ENCODE data around the gene PSG6. TPM values are rescaled to one million over a fixed set of nuclear protein-coding genes. Genes with fewer than 3 reads are reported as not detected.
"Not testable (repeated sequence)": the region's sequence is repeated elsewhere in the genome, so short reads cannot be mapped to it uniquely, and the experiment has no call there.

Gene PSG6
- total RNA-seq, 2 experiments from 2014 or later: 0.06 TPM; not detected in 1

DNA sequence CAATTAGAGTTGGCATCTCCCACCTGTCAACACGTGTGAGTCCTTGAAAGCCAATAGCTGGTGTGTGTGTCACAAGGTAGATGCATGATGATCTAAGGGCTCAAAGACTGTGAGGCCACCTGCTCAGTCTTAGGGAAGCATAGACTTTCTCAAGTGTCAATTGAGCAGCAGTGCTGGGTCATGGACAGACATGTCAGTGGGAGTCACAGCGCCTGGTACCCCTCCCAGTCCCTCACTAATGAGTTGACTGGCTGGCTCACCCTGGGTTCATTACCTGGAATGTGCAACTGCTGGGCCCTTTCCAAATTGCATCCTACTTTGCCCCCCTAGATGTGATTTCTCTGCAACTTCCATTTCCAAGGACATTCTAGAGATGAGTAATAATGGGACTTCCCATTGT is 9.1 kb upstream of the PSG6 start:
- ChIA-PET POLR2A (no interaction called here), CTCF (ENCODE audit: unreplicated experiment) (no interaction called here)
- H3K79me2 ChIP-seq (ENCODE audit: insufficient read depth, low read depth, low read length): no peaks in the 10 kb centered on the region
- H3K27ac ChIP-seq (ENCODE audit: low read depth, low read length, poor library complexity, severe bottlenecking): no peak overlapping the region
- no TSS peak for BruUV-seq (replicated peaks)
- no peaks in the 10 kb centered on the region for H4K20me1 ChIP-seq (ENCODE audit: insufficient read depth, low read length)
- TF ChIP-seq CTCF (conservative IDR thresholded peaks at IDR 0.05; ENCODE audit: low read length): no peak
- no peak for TF ChIP-seq EZH2phosphoT487 (IDR thresholded peaks at IDR 0.05; ENCODE audit: borderline replicate concordance, low read depth, low read length)
- no peak overlapping the region for H3K4me2 ChIP-seq (ENCODE audit: low read length)
- H3K36me3 ChIP-seq (ENCODE audit: insufficient read depth, low read length): no peaks in the 10 kb centered on the region
- intact Hi-C loops (cut with micrococcal nuclease; ENCODE audit: unreplicated experiment): no loop called here
- no peak for DNase-seq (ENCODE audit: low spot score)
- H3K9me2 ChIP-seq (ENCODE audit: insufficient read depth, low read length): no peaks in the 10 kb centered on the region
- no peaks in the 10 kb centered on the region for H3K9me3 ChIP-seq (ENCODE audit: low read length)
- no peak overlapping the region for H2AFZ ChIP-seq (ENCODE audit: low read length)
- no peak overlapping the region for H3K4me3 ChIP-seq (ENCODE audit: low read depth, low read length, poor library complexity, severe bottlenecking)
- no peaks in the 10 kb centered on the region for H3K4me1 ChIP-seq (ENCODE audit: insufficient read depth, low read length, poor library complexity, severe bottlenecking)

DNA sequence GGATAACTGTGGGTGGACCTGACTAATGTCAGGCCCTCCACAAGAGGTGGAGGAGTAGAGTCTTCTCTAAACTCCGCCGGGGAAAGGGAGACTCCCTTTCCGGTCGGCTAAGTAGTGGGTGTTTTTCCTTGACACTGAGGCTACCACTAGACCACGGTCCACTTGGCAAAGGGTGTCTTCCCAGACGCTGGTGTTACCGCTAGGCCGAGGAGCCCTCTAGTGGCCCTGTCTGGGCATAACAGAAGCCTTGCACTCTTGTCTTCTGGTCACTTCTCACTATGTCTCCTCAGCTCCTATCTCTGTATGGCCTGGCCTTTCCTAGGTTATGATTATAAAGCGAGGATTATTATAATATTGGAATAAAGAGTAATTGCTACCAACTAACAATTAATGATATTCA is 5.4 kb upstream of the PSG6 start:
- CTCF ChIA-PET (ENCODE audit: unreplicated experiment); H3K27ac ChIP-seq (ENCODE audit: low read depth, low read length, poor library complexity, severe bottlenecking); BruUV-seq (replicated peaks); H4K20me1 ChIP-seq (ENCODE audit: insufficient read depth, low read length); POLR2A ChIA-PET; H3K36me3 ChIP-seq (ENCODE audit: insufficient read depth, low read length); H3K79me2 ChIP-seq (ENCODE audit: insufficient read depth, low read depth, low read length); H2AFZ ChIP-seq (ENCODE audit: low read length); H3K4me1 ChIP-seq (ENCODE audit: insufficient read depth, low read length, poor library complexity, severe bottlenecking); H3K9me2 ChIP-seq (ENCODE audit: insufficient read depth, low read length); intact Hi-C loops (cut with micrococcal nuclease; ENCODE audit: unreplicated experiment); H3K9me3 ChIP-seq (ENCODE audit: low read length); H3K4me3 ChIP-seq (ENCODE audit: low read depth, low read length, poor library complexity, severe bottlenecking); H3K4me2 ChIP-seq (ENCODE audit: low read length): not testable (repeated sequence)
- TF ChIP-seq CTCF (conservative IDR thresholded peaks at IDR 0.05; ENCODE audit: low read length): peak; percentile 77
- peak; percentile 43 for DNase-seq (ENCODE audit: low spot score)

GRCh38 chr19:42920971-42921370 is 3.3 kb upstream of the PSG6 start:
- H3K4me2 ChIP-seq (ENCODE audit: low read length); CTCF ChIA-PET (ENCODE audit: unreplicated experiment); H3K27ac ChIP-seq (ENCODE audit: low read depth, low read length, poor library complexity, severe bottlenecking); H3K79me2 ChIP-seq (ENCODE audit: insufficient read depth, low read depth, low read length); H4K20me1 ChIP-seq (ENCODE audit: insufficient read depth, low read length); H3K36me3 ChIP-seq (ENCODE audit: insufficient read depth, low read length); H3K4me1 ChIP-seq (ENCODE audit: insufficient read depth, low read length, poor library complexity, severe bottlenecking); H3K4me3 ChIP-seq (ENCODE audit: low read depth, low read length, poor library complexity, severe bottlenecking); intact Hi-C loops (cut with micrococcal nuclease; ENCODE audit: unreplicated experiment); POLR2A ChIA-PET; H3K9me3 ChIP-seq (ENCODE audit: low read length); DNase-seq (ENCODE audit: low spot score); H2AFZ ChIP-seq (ENCODE audit: low read length); H3K9me2 ChIP-seq (ENCODE audit: insufficient read depth, low read length); BruUV-seq (replicated peaks): not testable (repeated sequence)
